Mucosa of rectum (tissue), 2 donors: ENCODE measurements around the gene GATC.

Experiments
- H3K27ac ChIP-seq, 2 donors: one replicate each; pipeline ENCODE4 v1.7.0; 2013; ENCODE audit warnings: inconsistent platforms in 2 of 2, low read depth in 2 of 2, low read length in 2 of 2
- H3K27me3 ChIP-seq, 2 donors: one replicate each; pipeline ENCODE4 v1.7.0; 2013; ENCODE audit warnings: low read length in 2 of 2; ENCODE audit not compliant: control insufficient read depth in 2 of 2, insufficient read depth in 2 of 2
- H3K36me3 ChIP-seq, 2 donors: one replicate each; pipeline ENCODE4 v1.7.0; 2013; ENCODE audit warnings: low read length in 2 of 2; ENCODE audit not compliant: control insufficient read depth in 2 of 2, insufficient read depth in 2 of 2
- H3K4me1 ChIP-seq, 2 donors: one replicate each; pipeline ENCODE4 v1.7.0; 2013; ENCODE audit warnings: low read length in 2 of 2, mild to moderate bottlenecking in 1 of 2; ENCODE audit not compliant: control insufficient read depth in 2 of 2, insufficient read depth in 2 of 2
- H3K4me3 ChIP-seq, 2 donors: one replicate each; pipeline ENCODE4 v1.7.0; 2013; ENCODE audit warnings: low read length in 2 of 2
- H3K9ac ChIP-seq, 2 donors: one replicate each; pipeline ENCODE4 v1.7.0; 2013; ENCODE audit warnings: low read length in 2 of 2, low read depth in 1 of 2, mild to moderate bottlenecking in 1 of 2
- H3K9me3 ChIP-seq, 2 donors: one replicate each; pipeline ENCODE4 v1.7.0; 2013; ENCODE audit warnings: low read length in 2 of 2; ENCODE audit not compliant: control insufficient read depth in 2 of 2
- donor health status: healthy.
- donor health status: Normal muscosa, but diverticular disease.

Gene GATC

DNA sequence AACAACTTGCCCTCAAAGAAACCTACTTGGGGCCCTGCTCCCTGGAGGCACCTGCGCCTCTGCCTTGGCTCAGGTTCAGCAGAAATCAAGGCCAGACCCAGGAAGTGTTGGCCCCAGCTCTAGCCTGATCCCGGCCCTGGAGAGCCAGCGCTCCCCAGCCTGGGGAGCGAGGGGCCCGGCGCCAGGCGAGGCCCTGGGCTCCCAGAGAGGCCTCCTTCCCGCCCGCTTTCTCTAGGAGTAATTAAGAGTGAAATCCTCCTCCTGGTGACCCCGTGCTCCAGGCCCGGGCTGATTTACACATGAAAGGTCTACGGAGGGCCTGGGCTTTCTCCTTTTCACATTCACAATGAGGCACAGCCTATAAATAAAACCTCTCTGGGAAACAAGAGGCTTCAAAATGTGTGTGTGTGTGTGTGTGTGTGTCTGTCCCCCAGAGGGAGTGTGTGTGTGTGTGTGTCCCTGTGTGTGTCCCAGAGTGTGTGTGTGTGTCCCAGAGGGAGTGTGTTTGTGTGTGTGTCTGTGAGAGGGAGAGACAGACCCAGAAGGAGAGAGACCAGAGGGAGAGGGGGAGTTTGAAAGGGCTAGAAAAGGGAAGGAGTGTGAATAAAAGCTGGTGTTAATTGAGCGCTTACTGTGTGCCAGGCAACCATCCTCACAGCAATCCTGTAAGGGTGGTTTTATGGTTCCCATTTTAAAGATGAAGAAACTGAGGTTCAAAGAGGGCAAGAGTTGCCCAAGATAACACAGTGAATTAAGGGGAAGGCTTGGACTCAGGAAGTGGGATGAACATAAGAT is 32.1 kb upstream of the GATC start:
- peak overlapping the region in 1 of 2 donors; percentile 38 for H3K27ac ChIP-seq
- no peaks in the 10 kb centered on the region for H3K36me3 ChIP-seq
- no peak overlapping the region for H3K4me3 ChIP-seq
- no peaks in the 10 kb centered on the region for H3K27me3 ChIP-seq
- H3K4me1 ChIP-seq, result peaks cover 0 to 3% of the 10 kb centered on the region in 2 donors
- peak overlapping the region in 1 of 2 donors; percentile 26 for H3K9ac ChIP-seq
- no peaks in the 10 kb centered on the region for H3K9me3 ChIP-seq

DNA sequence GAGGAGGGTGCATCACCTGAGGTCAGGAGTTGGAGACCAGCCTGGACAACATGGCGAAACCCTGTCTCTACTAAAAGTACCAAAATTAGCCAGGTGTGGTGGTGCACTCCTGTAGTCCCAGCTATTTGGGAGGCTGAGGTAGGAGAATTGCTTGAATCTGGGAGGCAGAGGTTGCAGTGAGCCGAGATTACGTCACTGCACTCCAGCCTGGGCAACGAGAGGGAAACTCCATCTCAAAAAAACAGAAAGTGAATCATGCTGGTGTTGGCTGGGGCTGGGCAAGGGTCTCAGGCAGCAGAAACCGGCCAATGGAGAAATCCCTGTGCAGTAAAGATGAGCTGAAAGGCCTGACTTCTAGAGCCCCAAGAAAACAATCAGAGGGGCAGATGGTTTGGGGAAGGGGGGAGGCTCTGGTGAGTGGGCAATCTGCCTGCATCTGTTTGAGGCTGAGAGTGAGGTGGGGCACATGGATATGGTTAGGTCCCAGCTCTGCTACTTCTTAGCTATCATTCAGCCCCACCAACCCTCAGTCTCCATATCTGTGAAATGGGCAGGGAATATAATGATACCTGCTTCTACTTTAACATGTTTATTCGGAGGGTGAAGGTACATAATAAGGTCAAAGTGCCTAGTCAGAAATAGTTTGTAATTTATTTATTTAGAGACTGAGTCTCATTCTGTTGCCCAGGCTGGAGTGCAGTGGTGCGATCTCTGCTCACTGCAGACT is 29.6 kb upstream of the GATC start:
- Histone ChIP-seq H3K27ac (no peak overlapping the region), H3K27me3 (no peaks in the 10 kb centered on the region), H3K4me3 (no peak overlapping the region), H3K9ac (no peak overlapping the region), H3K9me3 (no peaks in the 10 kb centered on the region), H3K36me3 (no peaks in the 10 kb centered on the region), H3K4me1 (peaks cover 0 to 3% of the 10 kb centered on the region in 2 donors)

DNA sequence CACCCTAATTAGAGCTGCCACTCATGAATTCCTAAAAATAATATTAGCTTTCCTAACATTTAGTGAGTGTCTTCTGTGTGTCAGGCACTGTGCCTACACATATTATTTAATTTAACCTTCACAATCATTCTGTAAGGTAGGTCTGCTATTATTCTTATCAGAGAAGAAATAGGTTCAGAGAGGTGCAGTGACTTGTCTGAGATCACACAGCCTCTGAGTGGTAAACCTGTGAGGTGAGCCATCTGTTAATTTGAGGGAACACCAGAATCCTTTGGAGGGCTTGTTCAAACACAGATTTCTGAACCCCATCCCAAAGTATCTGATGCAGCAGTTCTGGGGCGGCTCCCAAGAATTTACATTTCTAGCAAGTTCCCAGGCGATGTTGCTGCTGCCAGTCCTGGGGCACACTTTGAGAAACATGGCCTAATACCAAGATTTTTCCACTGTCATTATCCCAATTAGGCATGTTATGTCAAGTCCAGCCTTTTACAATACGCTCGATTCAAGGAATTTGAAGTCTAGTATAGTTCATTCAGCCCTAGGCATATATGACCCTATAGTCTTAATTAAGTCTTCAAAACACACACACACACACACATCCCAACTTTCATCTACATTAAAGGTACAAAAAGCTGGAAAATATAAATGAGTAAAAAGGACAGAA is 28.2 kb upstream of the GATC start:
- H3K9ac ChIP-seq, result no peak overlapping the region
- no peak overlapping the region for H3K27ac ChIP-seq
- no peaks in the 10 kb centered on the region for H3K36me3 ChIP-seq
- no peak overlapping the region for H3K4me3 ChIP-seq
- H3K27me3 ChIP-seq, result no peaks in the 10 kb centered on the region
- peaks cover 0 to 3% of the 10 kb centered on the region in 2 donors for H3K4me1 ChIP-seq
- no peaks in the 10 kb centered on the region for H3K9me3 ChIP-seq

DNA sequence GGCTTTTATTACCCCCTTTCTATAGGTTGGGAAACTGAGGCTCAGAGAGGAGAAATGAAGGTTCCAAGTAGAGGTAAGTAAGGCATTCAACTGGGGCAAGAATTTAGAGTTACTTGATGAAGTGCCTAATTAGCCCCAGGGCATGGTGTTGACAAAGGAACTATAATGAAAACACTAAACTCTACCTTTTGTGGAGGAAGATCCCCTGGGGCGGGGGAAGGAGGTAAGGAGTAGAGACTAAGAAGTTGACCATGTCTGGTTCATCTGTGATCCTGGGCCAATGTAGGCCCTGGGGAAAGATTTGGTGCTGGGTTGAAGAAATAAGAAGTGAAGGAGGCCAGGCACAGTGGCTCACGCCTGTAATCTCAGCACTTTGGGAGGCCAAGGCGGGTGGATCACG is 24.5 kb upstream of the GATC start:
- Histone ChIP-seq H3K27me3 (no peaks in the 10 kb centered on the region), H3K9me3 (no peaks in the 10 kb centered on the region), H3K4me3 (no peak overlapping the region), H3K9ac (no peak overlapping the region), H3K4me1 (no peaks in the 10 kb centered on the region), H3K27ac (no peak overlapping the region), H3K36me3 (no peaks in the 10 kb centered on the region)

DNA sequence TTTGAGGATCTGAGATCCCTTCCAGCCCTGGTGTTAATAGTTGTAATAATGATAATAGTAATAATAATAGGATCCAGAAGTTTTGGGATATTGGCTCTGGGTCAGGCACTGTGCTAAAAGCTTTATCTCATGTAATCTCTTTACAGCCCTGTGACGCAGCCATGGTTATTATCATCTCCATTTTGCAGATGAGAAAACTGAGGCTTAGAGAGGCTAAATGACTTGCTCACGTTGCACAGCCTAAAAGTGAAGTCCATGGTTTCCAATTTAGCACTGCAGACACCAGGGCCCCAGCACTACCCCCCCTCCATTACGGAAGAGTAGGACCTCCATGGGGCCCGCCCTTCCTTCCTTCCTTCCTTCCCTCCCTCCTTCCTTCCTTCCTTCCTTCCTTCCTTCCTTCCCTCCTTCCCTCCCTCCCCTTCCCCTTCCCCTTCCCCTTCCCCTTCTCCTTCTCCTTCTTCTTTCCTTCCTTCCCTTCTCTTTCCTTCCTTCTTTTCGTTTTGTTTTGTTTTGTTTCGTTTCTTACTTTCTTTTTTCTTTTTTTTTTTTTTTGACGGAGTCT is 23.3 kb upstream of the GATC start:
- Histone ChIP-seq H3K9ac (no peak overlapping the region), H3K9me3 (no peaks in the 10 kb centered on the region), H3K27me3 (no peaks in the 10 kb centered on the region), H3K36me3 (no peaks in the 10 kb centered on the region), H3K4me1 (no peaks in the 10 kb centered on the region), H3K27ac (no peak overlapping the region), H3K4me3 (no peak overlapping the region)

DNA sequence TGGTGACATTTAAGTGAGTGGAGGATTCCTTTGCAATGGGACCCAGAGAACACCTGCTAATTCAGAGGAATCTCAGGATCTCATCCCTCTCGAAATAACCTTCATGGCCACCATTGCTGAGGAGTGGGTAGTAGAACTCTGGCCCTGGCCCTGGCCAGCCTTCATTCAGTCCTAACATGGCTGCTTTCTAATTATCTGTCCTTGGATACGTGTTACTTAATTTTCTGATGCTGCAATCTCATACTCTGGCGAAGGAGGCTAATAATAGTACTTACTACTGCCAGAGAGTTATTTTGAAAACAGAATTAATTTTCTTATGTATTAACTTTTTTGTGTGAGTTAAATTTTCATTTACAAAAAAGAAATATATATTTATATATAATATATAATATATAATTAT is 20.4 kb upstream of the GATC start:
- Histone ChIP-seq H3K9me3 (no peaks in the 10 kb centered on the region), H3K36me3 (no peaks in the 10 kb centered on the region), H3K9ac (no peak overlapping the region), H3K27me3 (no peaks in the 10 kb centered on the region), H3K27ac (no peak overlapping the region), H3K4me3 (no peak overlapping the region), H3K4me1 (peaks cover 5 to 9% of the 10 kb centered on the region in 2 donors)

DNA sequence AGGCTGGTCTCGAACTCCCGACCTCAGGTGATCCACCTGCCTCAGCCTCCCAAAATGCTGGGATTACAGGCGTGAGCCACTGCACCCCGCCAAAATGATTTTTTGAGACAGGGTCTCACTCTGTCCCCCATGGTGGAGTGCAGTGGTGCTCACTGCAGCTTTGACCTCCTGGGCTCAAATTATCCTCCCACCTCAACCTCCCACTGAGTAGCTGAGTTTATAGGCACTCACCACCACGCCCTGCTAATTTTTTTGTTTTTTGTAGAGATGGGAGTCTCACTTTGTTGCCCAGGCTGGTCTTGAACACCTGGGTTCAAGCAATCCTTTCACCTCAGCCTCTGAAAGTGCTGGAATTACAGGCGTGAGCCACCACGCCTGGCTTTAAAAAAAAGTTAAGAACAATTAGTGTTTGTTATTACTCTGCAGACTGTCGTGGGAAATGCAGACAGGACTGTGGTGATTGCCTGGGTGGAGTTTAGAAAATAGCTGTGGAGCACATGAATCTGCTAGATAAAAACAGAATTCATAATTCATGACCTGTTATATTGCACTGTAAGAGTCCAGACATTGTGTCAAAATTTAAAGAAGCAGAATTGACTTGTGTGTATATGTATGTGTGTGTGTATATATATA is 17.5 kb upstream of the GATC start:
- Histone ChIP-seq H3K9me3 (no peaks in the 10 kb centered on the region), H3K4me3 (no peak overlapping the region), H3K9ac (no peak overlapping the region), H3K27me3 (no peaks in the 10 kb centered on the region), H3K36me3 (no peaks in the 10 kb centered on the region), H3K27ac (peak overlapping the region; percentile 56 to 58), H3K4me1 (peaks cover 5 to 9% of the 10 kb centered on the region in 2 donors)

DNA sequence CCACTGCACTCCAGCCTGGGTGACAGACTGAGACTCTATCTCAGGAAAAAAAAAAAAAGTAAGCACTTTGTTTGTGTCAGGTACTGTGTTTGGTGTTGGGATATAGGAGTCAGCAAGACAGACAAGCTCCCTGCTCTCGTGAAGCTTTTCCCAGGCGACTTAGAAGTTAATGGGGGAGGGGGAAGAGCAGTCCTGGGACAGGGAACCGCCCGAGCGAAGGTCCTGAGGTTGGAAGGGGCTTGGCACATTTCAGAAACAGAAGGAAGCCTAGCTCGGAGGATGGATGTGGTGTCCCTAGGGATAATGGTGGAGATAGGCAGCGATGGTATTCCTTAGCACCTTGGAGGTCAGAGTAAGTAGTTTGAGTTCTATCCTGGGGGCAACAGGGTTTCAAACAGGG is 16.9 kb upstream of the GATC start:
- Histone ChIP-seq H3K9me3 (no peaks in the 10 kb centered on the region), H3K9ac (no peak overlapping the region), H3K27me3 (no peaks in the 10 kb centered on the region), H3K4me1 (peaks cover 5 to 9% of the 10 kb centered on the region in 2 donors), H3K36me3 (no peaks in the 10 kb centered on the region), H3K4me3 (peak overlapping the region in 1 of 2 donors; percentile 42), H3K27ac (peak overlapping the region; percentile 9 to 40)

DNA sequence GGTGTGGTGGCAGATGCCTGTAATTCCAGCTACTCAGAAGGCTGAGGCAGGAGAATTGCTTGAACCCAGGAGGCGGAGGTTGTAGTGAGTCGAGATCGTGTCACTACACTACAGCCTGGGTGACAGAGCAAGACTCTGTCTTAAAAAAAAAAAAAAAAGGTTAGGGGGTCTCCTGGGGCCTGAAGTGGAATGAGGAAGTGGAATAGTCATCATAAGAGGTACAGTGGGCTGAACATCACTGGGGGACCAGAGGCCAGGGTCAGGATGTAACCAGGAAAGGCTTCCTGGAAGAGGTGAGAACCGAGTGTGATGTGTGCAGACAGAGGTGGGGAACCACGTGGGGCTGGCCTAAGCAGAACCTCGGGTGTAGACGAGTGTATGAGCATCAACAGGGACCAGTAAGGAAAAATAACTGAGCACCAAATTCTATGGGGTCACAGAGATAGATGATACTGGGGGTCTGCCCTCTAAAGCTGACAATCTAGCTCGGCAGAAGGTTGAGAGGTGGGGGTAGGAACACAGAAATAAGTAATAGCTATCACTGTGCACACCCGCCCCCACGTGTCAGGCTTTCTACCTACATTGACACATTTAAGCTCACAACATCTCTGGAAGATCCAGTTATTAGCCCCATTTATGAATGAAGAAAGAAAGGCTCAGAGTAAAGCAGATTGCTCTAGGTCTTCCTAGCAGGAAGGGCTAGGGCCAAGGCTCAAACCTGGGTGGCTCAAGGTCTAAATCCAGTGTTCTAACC is 13.3 kb upstream of the GATC start:
- no peak overlapping the region for H3K4me3 ChIP-seq
- no peaks in the 10 kb centered on the region for H3K27me3 ChIP-seq
- H3K9ac ChIP-seq, result no peak overlapping the region
- H3K4me1 ChIP-seq, result peaks cover 5 to 9% of the 10 kb centered on the region in 2 donors
- H3K9me3 ChIP-seq, result no peaks in the 10 kb centered on the region
- H3K27ac ChIP-seq, result no peak overlapping the region
- H3K36me3 ChIP-seq, result no peaks in the 10 kb centered on the region
